Ammon's horn (tissue), 1 donor: Measurements from ENCODE around the gene E2F6.
A peak's percentile ranks its signal among the peaks of the same experiment; 100 is the strongest.

ENCODE experiments used
- DNase-seq: peaks from one replicate; pipeline ENCODE4 v3.0.0-alpha.2; 2016; ENCODE audit warnings: low spot score

E2F6 gene

GRCh38 chr2:11493282-11493681, 27.3 kb upstream of the E2F6 start:
- no peak for DNase-seq

GRCh38 chr2:11492720-11493119, 26.8 kb upstream of the E2F6 start:
- DNase-seq: no peak

- DNase-seq: no peak
These were observed 26.3 kb upstream of the E2F6 start for GRCh38 chr2:11492244-11492643.

- DNase-seq: no peak
These were observed 25.5 kb upstream of the E2F6 start for GRCh38 chr2:11491348-11491933.

- DNase-seq: no peak
These were observed 24.2 kb upstream of the E2F6 start for GRCh38 chr2:11490194-11490593.

- no peak for DNase-seq
These were observed 22.8 kb upstream of the E2F6 start for GRCh38 chr2:11488809-11489208.

GRCh38 chr2:11483806-11484617, 18.1 kb upstream of the E2F6 start:
- no peak for DNase-seq

- no peak for DNase-seq
These were observed 16.6 kb upstream of the E2F6 start for GRCh38 chr2:11482473-11483035.

GRCh38 chr2:11481789-11482472, 16.0 kb upstream of the E2F6 start:
- no peak for DNase-seq

GRCh38 chr2:11481426-11481788, 15.4 kb upstream of the E2F6 start:
- DNase-seq: no peak

GRCh38 chr2:11480859-11481258, 14.9 kb upstream of the E2F6 start:
- DNase-seq: no peak

GRCh38 chr2:11480406-11480805, 14.4 kb upstream of the E2F6 start:
- no peak for DNase-seq

GRCh38 chr2:11478899-11479605, 13.1 kb upstream of the E2F6 start:
- DNase-seq: no peak

GRCh38 chr2:11477994-11478393, 12.0 kb upstream of the E2F6 start:
- peak; percentile 94 for DNase-seq

- DNase-seq: no peak
These were observed 7.9 kb upstream of the E2F6 start for GRCh38 chr2:11473659-11474433.

- DNase-seq: no peak
These were observed 1.8 kb upstream of the E2F6 start for GRCh38 chr2:11467749-11468148.

- DNase-seq: no peak
These were observed 1.2 kb upstream of the E2F6 start for GRCh38 chr2:11467129-11467649.

GRCh38 chr2:11466307-11467128, 557 bp upstream of the E2F6 start:
- DNase-seq: no peak

GRCh38 chr2:11465110-11465484, 864 bp downstream of the E2F6 start:
- DNase-seq: no peak

GRCh38 chr2:11459816-11460215, 6.1 kb downstream of the E2F6 start:
- DNase-seq: no peak
